ENCODE measurements around the gene TXNRD3.

TXNRD3 gene

DNA sequence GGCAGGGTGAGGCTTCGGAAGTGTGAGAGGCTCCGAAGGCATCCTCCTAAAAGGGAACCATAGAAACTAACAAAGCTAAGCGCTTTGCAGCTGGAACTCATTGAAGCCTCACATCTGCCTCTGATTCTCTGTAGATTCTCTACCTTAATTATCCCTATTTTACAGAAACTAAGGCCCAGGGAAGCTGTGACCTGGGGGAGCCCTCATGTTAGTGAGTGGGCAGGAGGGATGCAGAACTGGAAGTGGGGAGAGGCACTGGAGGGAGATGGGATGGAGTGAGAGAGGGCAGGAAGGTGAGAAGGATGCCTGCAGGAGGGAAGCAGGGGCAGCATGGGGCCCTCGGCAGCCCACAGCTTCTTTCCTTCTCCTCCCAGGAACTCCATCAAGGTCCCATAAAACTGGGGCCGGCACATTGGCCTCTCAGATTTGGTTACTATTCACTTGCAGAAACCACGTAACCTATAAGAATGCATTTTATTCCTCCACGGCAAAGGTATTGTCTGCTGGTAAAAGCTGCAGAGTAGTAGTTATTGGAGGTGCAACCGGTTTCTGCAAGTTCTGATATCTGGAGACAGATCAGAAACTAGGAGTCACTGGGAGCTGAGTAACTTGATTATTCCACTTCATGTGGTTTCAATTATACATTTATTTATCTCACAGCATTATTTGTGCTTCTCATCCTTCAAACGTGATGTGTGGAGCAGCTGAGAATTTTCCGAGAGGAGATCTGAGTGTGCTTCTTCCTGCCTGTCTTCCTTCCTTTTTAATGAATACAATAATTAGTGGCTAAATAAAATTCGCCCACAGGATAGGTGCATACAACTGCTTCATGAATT is 25.1 kb upstream of the TXNRD3 start:
- peaks cover 12% of the 10 kb centered on the region for H3K4me1 ChIP-seq (ENCODE audit: insufficient read depth, insufficient read length)
- H3K4me3 ChIP-seq (ENCODE audit: insufficient read length, low read depth): no peak overlapping the region
- no peaks in the 10 kb centered on the region for H3K36me3 ChIP-seq (ENCODE audit: insufficient read depth, insufficient read length, low read length)
- DNase-seq (ENCODE audit: low read depth, low spot score): no peak
- no peak overlapping the region for H3K9ac ChIP-seq (ENCODE audit: insufficient read length, low read depth)
- peaks cover 42% of the 10 kb centered on the region for H3K27me3 ChIP-seq (ENCODE audit: insufficient read depth, insufficient read length)
- TF ChIP-seq SUZ12 (IDR thresholded peaks at IDR 0.05; ENCODE audit: extremely low read depth, insufficient read depth, insufficient read length) (no peak), ZNF274 (IDR thresholded peaks at IDR 0.05; ENCODE audit: low read depth, low read length) (no peak), YY1 (IDR thresholded peaks at IDR 0.05; ENCODE audit: insufficient read depth, insufficient read length) (no peak)
- no peaks in the 10 kb centered on the region for H3K9me3 ChIP-seq (ENCODE audit: insufficient read depth, low read length)

DNA sequence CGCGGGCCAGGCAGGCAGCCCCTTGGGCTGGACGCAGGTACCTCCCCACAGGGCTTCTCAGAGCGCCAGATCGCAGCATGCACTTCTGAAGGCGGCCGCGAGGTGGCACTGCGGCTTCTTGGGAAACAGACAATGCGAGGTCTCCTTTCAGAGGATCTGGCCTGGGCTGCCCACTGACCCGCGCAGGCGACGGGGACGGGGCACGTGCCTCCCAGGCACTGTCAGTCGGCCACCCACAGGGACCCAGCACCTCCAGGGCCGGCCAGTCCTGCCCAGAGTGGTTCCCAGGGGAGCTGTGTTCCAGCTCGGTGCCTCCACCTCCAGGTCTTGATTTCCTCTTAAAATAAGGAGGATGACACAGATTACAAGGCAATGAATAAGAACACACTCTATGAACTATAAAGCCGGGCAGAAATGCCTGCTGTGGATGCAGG is 24.4 kb upstream of the TXNRD3 start:
- Histone ChIP-seq H3K4me3 (ENCODE audit: insufficient read length, low read depth) (no peak overlapping the region), H3K27me3 (ENCODE audit: insufficient read depth, insufficient read length) (peaks cover 42% of the 10 kb centered on the region), H3K9me3 (ENCODE audit: insufficient read depth, low read length) (no peaks in the 10 kb centered on the region; the same call in 1 of the 2 replicates), H3K4me1 (ENCODE audit: insufficient read depth, insufficient read length) (peaks cover 12% of the 10 kb centered on the region), H3K36me3 (ENCODE audit: insufficient read depth, insufficient read length, low read length) (no peaks in the 10 kb centered on the region), H3K9ac (ENCODE audit: insufficient read length, low read depth) (no peak overlapping the region)
- DNase-seq (ENCODE audit: low read depth, low spot score): peak; percentile 75
- TF ChIP-seq ZNF274 (IDR thresholded peaks at IDR 0.05; ENCODE audit: low read depth, low read length): no peak
- no peak for TF ChIP-seq SUZ12 (IDR thresholded peaks at IDR 0.05; ENCODE audit: extremely low read depth, insufficient read depth, insufficient read length)
- no peak for TF ChIP-seq YY1 (IDR thresholded peaks at IDR 0.05; ENCODE audit: insufficient read depth, insufficient read length)

DNA sequence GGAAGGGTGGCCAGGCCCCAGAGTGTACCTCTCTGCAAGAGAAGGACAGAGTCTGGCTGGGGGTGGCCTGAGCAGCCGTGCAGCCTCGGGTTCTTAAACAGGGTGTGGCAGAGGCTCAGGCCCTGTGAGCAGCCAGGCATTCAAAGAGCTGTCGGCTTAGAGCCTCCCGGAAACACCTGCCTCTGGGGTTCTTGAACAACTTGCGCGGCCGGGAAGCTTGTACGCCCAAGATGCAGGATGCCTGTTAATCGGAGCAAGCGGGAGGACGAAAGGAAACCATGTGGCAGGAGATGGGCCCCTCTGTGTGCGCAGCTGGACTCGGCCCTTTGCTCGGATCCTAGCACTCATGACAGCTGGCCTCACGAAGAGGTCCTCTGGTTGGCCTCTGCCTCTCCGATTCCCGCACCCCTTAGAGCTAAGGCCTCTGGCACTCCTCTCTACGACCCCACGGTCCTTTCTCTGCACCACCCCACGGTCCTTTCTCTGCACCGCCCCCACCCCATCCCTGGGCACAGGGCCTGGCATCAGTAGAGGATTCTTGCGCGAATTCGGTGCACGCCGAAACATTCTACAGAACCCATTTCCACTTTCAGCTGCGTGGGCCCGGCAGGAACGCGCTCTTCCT is 23.9 kb upstream of the TXNRD3 start:
- Histone ChIP-seq H3K27me3 (ENCODE audit: insufficient read depth, insufficient read length) (peaks cover 42% of the 10 kb centered on the region), H3K9ac (ENCODE audit: insufficient read length, low read depth) (no peak overlapping the region), H3K4me1 (ENCODE audit: insufficient read depth, insufficient read length) (peaks cover 9% of the 10 kb centered on the region), H3K9me3 (ENCODE audit: insufficient read depth, low read length) (peaks cover 4% of the 10 kb centered on the region), H3K4me3 (ENCODE audit: insufficient read length, low read depth) (no peak overlapping the region), H3K36me3 (ENCODE audit: insufficient read depth, insufficient read length, low read length) (no peaks in the 10 kb centered on the region)
- TF ChIP-seq SUZ12 (IDR thresholded peaks at IDR 0.05; ENCODE audit: extremely low read depth, insufficient read depth, insufficient read length): no peak
- no peak for TF ChIP-seq YY1 (IDR thresholded peaks at IDR 0.05; ENCODE audit: insufficient read depth, insufficient read length)
- TF ChIP-seq ZNF274 (IDR thresholded peaks at IDR 0.05; ENCODE audit: low read depth, low read length): no peak
- DNase-seq (ENCODE audit: low read depth, low spot score): no peak

DNA sequence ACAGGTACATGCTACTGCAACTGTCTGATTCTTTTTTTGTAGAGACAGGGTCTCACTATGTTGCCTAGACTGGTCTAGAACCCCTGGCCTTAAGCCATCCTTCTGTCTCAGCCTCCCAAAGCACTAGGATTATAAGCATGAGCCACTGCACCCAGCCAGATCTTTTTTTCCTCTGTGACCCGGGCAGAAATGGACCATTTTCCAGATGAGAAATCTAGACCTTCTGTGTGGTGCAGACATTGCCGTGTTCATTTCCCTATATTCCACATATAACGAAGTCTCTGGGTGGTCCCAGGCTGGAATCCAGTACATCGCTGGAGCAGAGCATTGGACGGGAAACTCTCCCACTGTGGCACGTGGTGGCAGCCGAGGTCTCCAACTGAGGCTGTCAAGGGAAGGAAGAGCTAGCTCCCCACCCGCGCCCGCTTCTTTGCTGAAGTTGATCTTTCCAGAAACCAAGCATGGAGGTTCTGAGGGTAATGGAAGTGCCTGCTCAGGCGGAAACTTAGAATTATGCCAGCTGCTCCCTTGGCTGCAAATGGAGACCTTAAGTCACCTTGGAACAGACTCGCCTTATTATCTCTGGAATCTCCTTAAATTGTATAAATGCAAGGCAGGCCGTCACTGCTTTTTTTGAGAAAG is 23.1 kb upstream of the TXNRD3 start:
- TF ChIP-seq YY1 (IDR thresholded peaks at IDR 0.05; ENCODE audit: insufficient read depth, insufficient read length) (no peak), SUZ12 (IDR thresholded peaks at IDR 0.05; ENCODE audit: extremely low read depth, insufficient read depth, insufficient read length) (no peak), ZNF274 (IDR thresholded peaks at IDR 0.05; ENCODE audit: low read depth, low read length) (no peak)
- Histone ChIP-seq H3K9me3 (ENCODE audit: insufficient read depth, low read length) (peaks cover 4% of the 10 kb centered on the region), H3K4me1 (ENCODE audit: insufficient read depth, insufficient read length) (peaks cover 4% of the 10 kb centered on the region), H3K9ac (ENCODE audit: insufficient read length, low read depth) (no peak overlapping the region), H3K4me3 (ENCODE audit: insufficient read length, low read depth) (no peak overlapping the region), H3K36me3 (ENCODE audit: insufficient read depth, insufficient read length, low read length) (no peaks in the 10 kb centered on the region), H3K27me3 (ENCODE audit: insufficient read depth, insufficient read length) (peaks cover 42% of the 10 kb centered on the region)
- DNase-seq (ENCODE audit: low read depth, low spot score): no peak

DNA sequence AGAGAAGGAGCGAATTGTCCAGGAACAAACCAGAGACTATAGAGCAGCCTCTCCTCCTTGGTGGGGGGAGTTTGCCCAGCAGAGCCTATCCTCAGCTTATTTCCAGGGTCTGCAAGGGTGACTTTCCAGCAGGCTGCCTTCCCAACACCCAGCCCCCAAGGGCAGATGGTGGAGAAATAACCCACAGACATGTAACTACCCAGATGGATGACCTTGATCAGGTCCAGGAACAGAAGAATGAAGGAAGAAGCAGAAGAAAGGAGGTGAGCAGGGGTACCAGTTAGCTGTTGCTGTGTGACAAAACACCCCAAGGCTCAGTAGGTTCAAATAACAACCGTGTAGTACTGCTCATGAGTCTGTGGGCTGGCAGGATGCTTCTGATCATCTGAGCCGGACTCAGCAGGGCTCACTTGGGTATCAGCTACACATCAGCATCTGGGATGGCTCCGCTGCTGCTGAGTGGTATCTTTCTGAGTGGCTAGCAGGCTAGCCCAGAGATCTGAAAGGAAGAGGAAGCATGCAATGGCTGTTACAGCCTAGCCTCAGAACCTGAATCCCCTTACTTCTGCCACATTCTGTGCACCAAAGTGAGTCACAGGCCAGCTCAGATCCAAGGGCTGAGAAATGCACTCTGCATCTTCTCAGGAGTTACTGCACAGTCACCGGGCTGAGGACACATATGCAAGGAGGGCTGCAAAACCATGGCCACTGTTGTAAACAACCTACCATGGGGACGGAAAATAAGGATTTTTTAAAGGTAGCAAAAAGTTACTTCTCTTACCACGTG is 22.2 kb upstream of the TXNRD3 start:
- no peak overlapping the region for H3K4me3 ChIP-seq (ENCODE audit: insufficient read length, low read depth)
- TF ChIP-seq ZNF274 (IDR thresholded peaks at IDR 0.05; ENCODE audit: low read depth, low read length) (no peak), SUZ12 (IDR thresholded peaks at IDR 0.05; ENCODE audit: extremely low read depth, insufficient read depth, insufficient read length) (no peak), YY1 (IDR thresholded peaks at IDR 0.05; ENCODE audit: insufficient read depth, insufficient read length) (no peak)

DNA sequence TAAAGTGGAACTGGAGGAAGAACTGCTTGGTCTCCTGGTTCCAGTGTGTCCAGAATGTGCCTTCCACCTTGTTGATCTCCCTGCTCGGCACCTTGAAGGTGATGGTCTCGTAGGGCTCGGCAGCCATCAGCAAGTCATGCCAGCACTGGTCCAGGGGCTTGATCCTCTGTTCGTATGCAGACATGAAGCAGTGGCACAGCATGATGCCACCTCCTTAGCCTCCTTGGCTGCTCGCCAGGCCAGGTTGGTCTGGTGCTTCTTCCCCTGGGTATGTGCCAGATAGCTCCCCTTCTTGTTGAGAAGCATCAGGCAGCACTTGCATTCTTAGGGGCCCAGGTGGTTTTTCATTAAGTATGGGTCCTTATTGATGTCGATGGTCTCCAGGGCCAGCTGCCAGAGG is 17.8 kb upstream of the TXNRD3 start:
- DNase-seq (ENCODE audit: low read depth, low spot score): no peak
- Histone ChIP-seq H3K4me1 (ENCODE audit: insufficient read depth, insufficient read length) (no peaks in the 10 kb centered on the region), H3K4me3 (ENCODE audit: insufficient read length, low read depth) (no peak overlapping the region), H3K9me3 (ENCODE audit: insufficient read depth, low read length) (peaks cover 4% of the 10 kb centered on the region), H3K9ac (ENCODE audit: insufficient read length, low read depth) (no peak overlapping the region), H3K27me3 (ENCODE audit: insufficient read depth, insufficient read length) (peaks cover 11% of the 10 kb centered on the region), H3K36me3 (ENCODE audit: insufficient read depth, insufficient read length, low read length) (no peaks in the 10 kb centered on the region)
- TF ChIP-seq YY1 (IDR thresholded peaks at IDR 0.05; ENCODE audit: insufficient read depth, insufficient read length) (no peak), SUZ12 (IDR thresholded peaks at IDR 0.05; ENCODE audit: extremely low read depth, insufficient read depth, insufficient read length) (no peak), ZNF274 (IDR thresholded peaks at IDR 0.05; ENCODE audit: low read depth, low read length) (no peak)

More for the DNA sequence above, 22.2 kb upstream of the TXNRD3 start:
- Histone ChIP-seq H3K27me3 (ENCODE audit: insufficient read depth, insufficient read length) (peaks cover 42% of the 10 kb centered on the region), H3K9me3 (ENCODE audit: insufficient read depth, low read length) (peaks cover 4% of the 10 kb centered on the region), H3K4me1 (ENCODE audit: insufficient read depth, insufficient read length) (peaks cover 4% of the 10 kb centered on the region), H3K9ac (ENCODE audit: insufficient read length, low read depth) (no peak overlapping the region), H3K36me3 (ENCODE audit: insufficient read depth, insufficient read length, low read length) (no peaks in the 10 kb centered on the region)
- DNase-seq (ENCODE audit: low read depth, low spot score): no peak
